ENCODE results near the gene PIP4K2B.

PIP4K2B gene

DNA sequence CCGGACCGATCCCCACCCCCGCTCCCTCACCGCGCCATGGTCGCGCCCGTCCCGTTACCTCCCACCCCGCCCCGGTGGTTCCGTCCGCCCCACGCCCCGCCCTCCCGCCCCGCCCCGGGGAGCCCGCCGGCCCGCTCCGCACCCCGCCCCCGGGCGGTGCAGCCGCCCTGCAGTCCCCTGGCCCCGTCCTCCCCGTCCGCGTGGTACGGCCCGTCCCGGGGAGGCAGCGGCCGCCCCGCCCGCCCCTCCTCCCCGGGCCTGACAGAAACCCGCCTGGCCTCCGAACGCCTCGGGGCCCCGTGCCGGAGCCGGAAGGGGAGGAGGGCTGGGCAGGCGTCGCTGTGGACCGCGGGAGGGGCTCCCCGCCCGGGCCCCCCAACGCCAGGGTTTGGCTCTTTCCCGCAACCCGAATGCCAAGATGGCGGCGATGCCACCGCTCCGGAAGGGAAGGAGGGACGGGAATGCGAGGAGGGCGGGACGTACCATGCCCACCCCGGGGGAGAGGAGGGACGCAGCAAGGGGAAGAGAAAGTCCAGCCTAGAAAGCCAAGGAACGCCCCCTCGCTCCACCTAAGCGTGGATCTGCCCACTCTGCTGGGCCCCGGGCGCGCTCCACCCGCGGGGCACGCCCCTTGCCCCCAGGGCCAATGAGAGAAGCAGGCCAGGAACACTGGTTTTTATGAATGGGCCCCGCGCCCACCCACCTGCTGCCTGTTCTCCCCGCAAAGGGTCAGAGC lies at the start of gene PIP4K2B:
PIP4K2B (minus strand) TSS at position 56 of the 736 bp plus-strand sequence. CDS start 132 bp downstream, outside the sequence.
- DNase-seq, result peak; percentile 96
- peak; percentile 88 for ATAC-seq (ENCODE audit: insufficient read depth, low read depth)
- H3K27ac ChIP-seq (ENCODE audit: low read length), result peak within 1 kb of the TSS; percentile 86
- peaks cover 45% of the 10 kb centered on the region for H3K79me2 ChIP-seq (ENCODE audit: insufficient read depth, low read length)
- H4K20me1 ChIP-seq (ENCODE audit: insufficient read depth, low read length), result peaks cover 37% of the 10 kb centered on the region
- no peaks in the 10 kb centered on the region for H3K27me3 ChIP-seq (ENCODE audit: insufficient read depth, low read length, poor library complexity)
- H3K4me3 ChIP-seq (ENCODE audit: low read depth in 1 of 2, low read length in 2 of 2), result peak within 1 kb of the TSS; percentile 76 to 83
- peak within 1 kb of the TSS; percentile 87 for H3K9ac ChIP-seq (ENCODE audit: low read depth, low read length)
- H2AFZ ChIP-seq (ENCODE audit: low read depth, low read length), result peak within 1 kb of the TSS; percentile 79
- TF ChIP-seq, protein P1, sequence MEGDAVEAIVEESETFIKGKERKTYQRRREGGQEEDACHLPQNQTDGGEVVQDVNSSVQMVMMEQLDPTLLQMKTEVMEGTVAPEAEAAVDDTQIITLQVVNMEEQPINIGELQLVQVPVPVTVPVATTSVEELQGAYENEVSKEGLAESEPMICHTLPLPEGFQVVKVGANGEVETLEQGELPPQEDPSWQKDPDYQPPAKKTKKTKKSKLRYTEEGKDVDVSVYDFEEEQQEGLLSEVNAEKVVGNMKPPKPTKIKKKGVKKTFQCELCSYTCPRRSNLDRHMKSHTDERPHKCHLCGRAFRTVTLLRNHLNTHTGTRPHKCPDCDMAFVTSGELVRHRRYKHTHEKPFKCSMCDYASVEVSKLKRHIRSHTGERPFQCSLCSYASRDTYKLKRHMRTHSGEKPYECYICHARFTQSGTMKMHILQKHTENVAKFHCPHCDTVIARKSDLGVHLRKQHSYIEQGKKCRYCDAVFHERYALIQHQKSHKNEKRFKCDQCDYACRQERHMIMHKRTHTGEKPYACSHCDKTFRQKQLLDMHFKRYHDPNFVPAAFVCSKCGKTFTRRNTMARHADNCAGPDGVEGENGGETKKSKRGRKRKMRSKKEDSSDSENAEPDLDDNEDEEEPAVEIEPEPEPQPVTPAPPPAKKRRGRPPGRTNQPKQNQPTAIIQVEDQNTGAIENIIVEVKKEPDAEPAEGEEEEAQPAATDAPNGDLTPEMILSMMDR (IDR thresholded peaks at IDR 0.05; ENCODE audit: borderline replicate concordance, extremely low read depth, low read length, poor library complexity, severe bottlenecking), result no peak
- no peak for TF ChIP-seq EZH2 (IDR thresholded peaks at IDR 0.05; ENCODE audit: borderline replicate concordance, low read depth, low read length, severe bottlenecking)
- peaks cover 40% of the 10 kb centered on the region for H3K4me1 ChIP-seq (ENCODE audit: insufficient read depth, low read length)
- peak within 1 kb of the TSS; percentile 86 for H3K4me2 ChIP-seq (ENCODE audit: insufficient read depth, low read length)
- H3K36me3 ChIP-seq (ENCODE audit: insufficient read depth, low read length), result peaks cover 63% of the 10 kb centered on the region
- H3K9me3 ChIP-seq (ENCODE audit: insufficient read depth, low read length, severe bottlenecking), result no peaks in the 10 kb centered on the region

DNA sequence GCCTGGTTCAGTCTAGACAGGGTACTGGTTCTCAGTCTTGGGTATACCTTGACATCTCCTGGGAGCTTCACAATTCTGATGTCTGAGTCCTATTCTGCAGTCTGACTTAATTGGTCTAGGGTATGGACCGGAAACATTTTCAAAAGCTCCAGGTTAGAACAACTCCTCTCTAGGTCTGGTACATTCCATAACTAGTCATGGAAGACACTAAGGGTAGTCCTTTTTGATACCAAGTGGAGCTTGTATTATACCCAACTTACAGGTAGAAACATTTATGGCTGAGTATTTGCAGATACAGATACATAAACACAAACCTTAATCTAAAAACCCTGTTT lies 49.2 kb upstream of the PIP4K2B start:
- peaks cover 27% of the 10 kb centered on the region for H3K4me1 ChIP-seq (ENCODE audit: insufficient read depth, low read length)
- H3K9ac ChIP-seq (ENCODE audit: low read depth, low read length), result no peak overlapping the region
- H2AFZ ChIP-seq (ENCODE audit: low read depth, low read length), result no peak overlapping the region
- H3K79me2 ChIP-seq (ENCODE audit: insufficient read depth, low read length), result peaks cover 41% of the 10 kb centered on the region
- no peak overlapping the region for H3K4me3 ChIP-seq (ENCODE audit: low read depth in 1 of 2, low read length in 2 of 2)
- DNase-seq (no peak), ATAC-seq (ENCODE audit: insufficient read depth, low read depth) (no peak)
- no peak overlapping the region for H3K4me2 ChIP-seq (ENCODE audit: insufficient read depth, low read length)
- H4K20me1 ChIP-seq (ENCODE audit: insufficient read depth, low read length), result peaks cover 52% of the 10 kb centered on the region
- TF ChIP-seq, protein P1 (IDR thresholded peaks at IDR 0.05; ENCODE audit: borderline replicate concordance, extremely low read depth, low read length, poor library complexity, severe bottlenecking), result no peak
- no peak for TF ChIP-seq EZH2 (IDR thresholded peaks at IDR 0.05; ENCODE audit: borderline replicate concordance, low read depth, low read length, severe bottlenecking)
- H3K9me3 ChIP-seq (ENCODE audit: insufficient read depth, low read length, severe bottlenecking), result no peaks in the 10 kb centered on the region
- peaks cover 62% of the 10 kb centered on the region for H3K36me3 ChIP-seq (ENCODE audit: insufficient read depth, low read length)
- H3K27me3 ChIP-seq (ENCODE audit: insufficient read depth, low read length, poor library complexity), result no peaks in the 10 kb centered on the region
- H3K27ac ChIP-seq (ENCODE audit: low read length), result no peak overlapping the region

DNA sequence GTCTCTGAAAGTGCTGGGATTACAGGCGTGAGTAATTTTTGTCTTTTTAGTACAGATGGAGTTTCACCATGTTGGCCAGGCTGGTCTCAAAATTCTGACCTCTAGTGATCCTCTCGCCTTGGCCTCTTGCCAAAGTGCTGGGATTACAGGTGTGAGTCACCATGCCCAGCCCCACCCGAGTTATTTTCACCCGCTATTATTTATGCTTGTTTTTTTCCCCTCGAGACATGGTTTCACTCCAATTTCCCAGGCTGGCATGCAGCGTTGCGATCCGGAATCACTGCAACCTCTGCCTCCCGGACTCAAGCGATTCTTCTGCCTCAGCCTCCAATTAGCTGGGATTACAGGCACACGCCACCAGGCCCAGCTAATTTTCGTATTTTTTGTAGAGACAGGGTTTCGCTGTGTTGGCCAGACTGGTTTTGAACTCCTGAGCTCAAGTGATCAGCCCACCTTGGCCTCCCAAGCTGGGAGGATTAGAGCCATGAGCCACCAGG lies 45.0 kb upstream of the PIP4K2B start:
- no peak overlapping the region for H3K27ac ChIP-seq (ENCODE audit: low read length)
- DNase-seq, result no peak
- no peak for TF ChIP-seq EZH2 (IDR thresholded peaks at IDR 0.05; ENCODE audit: borderline replicate concordance, low read depth, low read length, severe bottlenecking)
- TF ChIP-seq, protein P1 (IDR thresholded peaks at IDR 0.05; ENCODE audit: borderline replicate concordance, extremely low read depth, low read length, poor library complexity, severe bottlenecking), result no peak
- H4K20me1 ChIP-seq (ENCODE audit: insufficient read depth, low read length), result peaks cover 14% of the 10 kb centered on the region; the same call in 1 of the 2 replicates
- no peaks in the 10 kb centered on the region for H3K27me3 ChIP-seq (ENCODE audit: insufficient read depth, low read length, poor library complexity)
- ATAC-seq (ENCODE audit: insufficient read depth, low read depth), result no peak
- H3K4me1 ChIP-seq (ENCODE audit: insufficient read depth, low read length), result no peaks in the 10 kb centered on the region; the same call in 1 of the 2 replicates
- no peak overlapping the region for H3K4me2 ChIP-seq (ENCODE audit: insufficient read depth, low read length)
- no peaks in the 10 kb centered on the region for H3K9me3 ChIP-seq (ENCODE audit: insufficient read depth, low read length, severe bottlenecking)
- no peak overlapping the region for H2AFZ ChIP-seq (ENCODE audit: low read depth, low read length)
- peaks cover 21% of the 10 kb centered on the region for H3K36me3 ChIP-seq (ENCODE audit: insufficient read depth, low read length)
- no peak overlapping the region for H3K4me3 ChIP-seq (ENCODE audit: low read depth in 1 of 2, low read length in 2 of 2)
- no peak overlapping the region for H3K9ac ChIP-seq (ENCODE audit: low read depth, low read length)
- peaks cover under 1% of the 10 kb centered on the region; the same call in 1 of the 2 replicates for H3K79me2 ChIP-seq (ENCODE audit: insufficient read depth, low read length)
